Measurements from ENCODE around the gene JAML. TPM values are rescaled to one million over a fixed set of nuclear protein-coding genes. Genes with fewer than 3 reads are reported as not detected.

Gene JAML
- total RNA-seq, 1 experiment from 2014 or later, result 0.30 TPM

GRCh38 chr11:118260353-118260752, 35.5 kb upstream of the JAML start:
- TF ChIP-seq ELF1 (IDR thresholded peaks at IDR 0.05; ENCODE audit: borderline replicate concordance, low read depth) (no peak), RAD21 (IDR thresholded peaks at IDR 0.05; ENCODE audit: low read depth) (no peak), TCF7L2 (IDR thresholded peaks at IDR 0.05; ENCODE audit: borderline replicate concordance, extremely low read depth, insufficient read depth, insufficient read length) (no peak), CEBPB (IDR thresholded peaks at IDR 0.05; ENCODE audit: low read depth) (no peak), MAX (IDR thresholded peaks at IDR 0.05) (no peak), EZH2 (IDR thresholded peaks at IDR 0.05) (no peak), POLR2AphosphoS5 (IDR thresholded peaks at IDR 0.05; ENCODE audit: low read depth, low read length) (no peak), POLR2A (IDR thresholded peaks at IDR 0.05; ENCODE audit: borderline replicate concordance, extremely low read depth, insufficient read depth, insufficient read length) (no peak), SRF (IDR thresholded peaks at IDR 0.05; ENCODE audit: low read depth) (no peak), ATF3 (IDR thresholded peaks at IDR 0.05) (no peak), JUND (IDR thresholded peaks at IDR 0.05) (no peak)
- BruUV-seq (replicated peaks), result no TSS peak
- Histone ChIP-seq H3K27me3 (ENCODE audit: insufficient read depth, low read length) (no peaks in the 10 kb centered on the region), H3K4me3 (replicated peaks in 1 of 2; ENCODE audit: low read depth in 1 of 2, low read length in 2 of 2) (no peak overlapping the region), H3K4me2 (ENCODE audit: low read length) (no peak overlapping the region), H3K36me3 (ENCODE audit: control insufficient read depth in 1 of 2, insufficient read depth in 2 of 2, low read length in 2 of 2) (peaks cover 0 to 2% of the 10 kb centered on the region in 2 experiments; a peak in 1 of 4 replicates), H2AFZ (ENCODE audit: low read depth, low read length, poor library complexity, severe bottlenecking) (no peak overlapping the region), H4K20me1 (ENCODE audit: insufficient read depth) (no peaks in the 10 kb centered on the region), H3K4me1 (ENCODE audit: control insufficient read depth in 1 of 2, insufficient read depth in 2 of 2, low read length in 2 of 2) (peaks cover 14 to 21% of the 10 kb centered on the region in 2 experiments; a peak in 3 of 4 replicates), H3K79me2 (ENCODE audit: insufficient read depth, low read length) (no peaks in the 10 kb centered on the region), H3K9me2 (ENCODE audit: insufficient read depth) (no peaks in the 10 kb centered on the region), H3K27ac (ENCODE audit: low read depth, low read length) (no peak overlapping the region), H3K9me3 (ENCODE audit: control insufficient read depth in 1 of 2, insufficient read depth in 1 of 2, low read depth in 1 of 2, low read length in 2 of 2) (no peaks in the 10 kb centered on the region), H3K9ac (ENCODE audit: low read length) (no peak overlapping the region)
- ChIA-PET RAD21 (ENCODE audit: low non-redundant PET in 1 of 2, low total read pairs in 2 of 2, uncharacterized antibody in 2 of 2, unreplicated experiment in 2 of 2) (no interaction called here), POLR2A (interaction anchor here (1.3 kb wide), 1 partner anchor 17 kb away, joined by 3 read pairs; no protein-coding TSS in a partner anchor), CTCF (no interaction called here)
- ATAC-seq (no peak), DNase-seq (ENCODE audit: low read depth, low spot score) (no peak)
- intact Hi-C loops (cut with micrococcal nuclease), result no loop called here

- TF ChIP-seq RAD21 (IDR thresholded peaks at IDR 0.05; ENCODE audit: low read depth) (no peak), JUND (IDR thresholded peaks at IDR 0.05) (no peak), EGR1 (IDR thresholded peaks at IDR 0.05; ENCODE audit: low read depth) (no peak), ZFX (IDR thresholded peaks at IDR 0.05) (no peak), CEBPB (IDR thresholded peaks at IDR 0.05; ENCODE audit: low read depth) (no peak), FOSL1 (IDR thresholded peaks at IDR 0.05; ENCODE audit: low read depth) (no peak), ZBTB33 (IDR thresholded peaks at IDR 0.05; ENCODE audit: extremely low read depth, insufficient replicate concordance, low read length) (no peak), ELF1 (IDR thresholded peaks at IDR 0.05; ENCODE audit: borderline replicate concordance, low read depth) (no peak), MAX (IDR thresholded peaks at IDR 0.05) (no peak)
- Histone ChIP-seq H3K4me2 (ENCODE audit: low read length) (no peak overlapping the region), H3K27ac (ENCODE audit: low read depth, low read length) (no peak overlapping the region), H3K9ac (ENCODE audit: low read length) (no peak overlapping the region), H3K79me2 (ENCODE audit: insufficient read depth, low read length) (no peaks in the 10 kb centered on the region), H3K4me1 (ENCODE audit: control insufficient read depth in 1 of 2, insufficient read depth in 2 of 2, low read length in 2 of 2) (peaks cover 9 to 11% of the 10 kb centered on the region in 2 experiments; a peak in 3 of 4 replicates), H3K9me2 (ENCODE audit: insufficient read depth) (no peaks in the 10 kb centered on the region), H3K4me3 (replicated peaks in 1 of 2; ENCODE audit: low read depth in 1 of 2, low read length in 2 of 2) (no peak overlapping the region), H4K20me1 (ENCODE audit: insufficient read depth) (no peaks in the 10 kb centered on the region), H2AFZ (ENCODE audit: low read depth, low read length, poor library complexity, severe bottlenecking) (no peak overlapping the region), H3K36me3 (ENCODE audit: control insufficient read depth in 1 of 2, insufficient read depth in 2 of 2, low read length in 2 of 2) (peaks cover 0 to 2% of the 10 kb centered on the region in 2 experiments; a peak in 1 of 4 replicates), H3K9me3 (ENCODE audit: control insufficient read depth in 1 of 2, insufficient read depth in 1 of 2, low read depth in 1 of 2, low read length in 2 of 2) (no peaks in the 10 kb centered on the region), H3K27me3 (ENCODE audit: insufficient read depth, low read length) (no peaks in the 10 kb centered on the region)
- no TSS peak for BruUV-seq (replicated peaks)
- intact Hi-C loops (cut with micrococcal nuclease), result no loop called here
- no peak for ATAC-seq
- ChIA-PET POLR2A (no interaction called here), CTCF (no interaction called here), RAD21 (ENCODE audit: low non-redundant PET in 1 of 2, low total read pairs in 2 of 2, uncharacterized antibody in 2 of 2, unreplicated experiment in 2 of 2) (no interaction called here)
- no peak for DNase-seq (ENCODE audit: low read depth, low spot score)
These were observed 34.3 kb upstream of the JAML start for GRCh38 chr11:118259138-118259537.
